22Rv1 (cell line): Measurements from ENCODE around the gene PFDN6.

Source experiments
- H3K27ac ChIP-seq: fragments of 450-650 bp; 2 replicates; pipeline ENCODE4 v1.5.1; 2017
- ZFX ChIP-seq: fragments of 450-650 bp; IDR thresholded peaks from 2 replicates; pipeline ENCODE4 v1.6.1; 2017; ENCODE audit warnings: antibody characterized with exemption, borderline replicate concordance
- TF ChIP-seq, protein P1 (sequence below): fragments of 450-650 bp; IDR thresholded peaks from 2 replicates; pipeline ENCODE4 v1.5.1; 2017; ENCODE audit warnings: mild to moderate bottlenecking

The PFDN6 gene

DNA sequence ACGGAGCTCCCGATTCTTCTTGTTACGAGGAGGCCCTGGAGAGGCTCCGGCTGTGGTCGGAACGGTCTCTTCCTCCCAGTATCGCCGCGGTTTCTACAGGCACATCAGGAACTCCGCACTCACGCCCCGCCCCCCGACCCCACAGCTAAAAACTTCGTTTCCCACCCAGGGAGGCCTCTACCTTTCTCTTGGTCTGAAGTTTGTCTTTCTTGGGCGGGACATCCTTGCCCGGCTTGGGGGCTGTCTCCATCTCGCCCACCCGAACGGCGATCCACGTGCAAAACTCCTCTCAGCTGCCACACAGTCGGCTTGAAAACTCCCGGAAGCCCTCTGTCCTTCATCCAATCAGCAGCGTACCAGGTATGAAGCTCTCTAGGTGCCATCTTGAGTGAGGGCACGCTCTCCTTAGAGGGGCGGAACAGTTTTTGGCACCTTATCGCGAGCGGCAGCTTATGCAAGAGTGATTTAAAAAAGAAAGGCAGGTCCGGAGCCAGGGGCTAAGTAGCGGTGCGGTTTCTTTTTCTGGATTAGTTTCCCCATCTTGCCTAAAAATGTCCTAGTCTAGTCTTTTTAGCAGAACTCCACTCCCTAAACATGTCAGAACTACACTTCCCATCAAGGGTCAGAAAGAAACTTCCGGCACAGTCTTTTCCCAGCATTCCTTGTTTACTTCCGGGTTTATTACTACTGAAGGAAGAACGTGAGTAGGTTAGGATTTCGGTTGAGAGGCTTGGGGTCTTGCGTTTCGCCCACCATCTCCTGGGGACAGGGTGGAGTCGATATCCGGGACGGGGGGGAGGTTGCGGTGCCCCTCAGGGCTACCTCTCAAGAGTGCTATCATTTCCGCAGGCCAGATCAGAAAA is at the start of gene PFDN6, which contains the start of gene WDR46:
Gene PFDN6, plus strand, starts transcription at position 681 of the 863 bp plus-strand sequence. CDS start 256 bp downstream, outside the sequence.
Gene WDR46, minus strand, starts transcription at position 319 of the 863 bp plus-strand sequence. Its CDS starts 69 bp downstream, at position 250.
- TF ChIP-seq ZFX: no peak
- TF ChIP-seq, protein P1, sequence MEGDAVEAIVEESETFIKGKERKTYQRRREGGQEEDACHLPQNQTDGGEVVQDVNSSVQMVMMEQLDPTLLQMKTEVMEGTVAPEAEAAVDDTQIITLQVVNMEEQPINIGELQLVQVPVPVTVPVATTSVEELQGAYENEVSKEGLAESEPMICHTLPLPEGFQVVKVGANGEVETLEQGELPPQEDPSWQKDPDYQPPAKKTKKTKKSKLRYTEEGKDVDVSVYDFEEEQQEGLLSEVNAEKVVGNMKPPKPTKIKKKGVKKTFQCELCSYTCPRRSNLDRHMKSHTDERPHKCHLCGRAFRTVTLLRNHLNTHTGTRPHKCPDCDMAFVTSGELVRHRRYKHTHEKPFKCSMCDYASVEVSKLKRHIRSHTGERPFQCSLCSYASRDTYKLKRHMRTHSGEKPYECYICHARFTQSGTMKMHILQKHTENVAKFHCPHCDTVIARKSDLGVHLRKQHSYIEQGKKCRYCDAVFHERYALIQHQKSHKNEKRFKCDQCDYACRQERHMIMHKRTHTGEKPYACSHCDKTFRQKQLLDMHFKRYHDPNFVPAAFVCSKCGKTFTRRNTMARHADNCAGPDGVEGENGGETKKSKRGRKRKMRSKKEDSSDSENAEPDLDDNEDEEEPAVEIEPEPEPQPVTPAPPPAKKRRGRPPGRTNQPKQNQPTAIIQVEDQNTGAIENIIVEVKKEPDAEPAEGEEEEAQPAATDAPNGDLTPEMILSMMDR: no peak
- H3K27ac ChIP-seq: peak within 1 kb of the TSS; percentile 70

DNA sequence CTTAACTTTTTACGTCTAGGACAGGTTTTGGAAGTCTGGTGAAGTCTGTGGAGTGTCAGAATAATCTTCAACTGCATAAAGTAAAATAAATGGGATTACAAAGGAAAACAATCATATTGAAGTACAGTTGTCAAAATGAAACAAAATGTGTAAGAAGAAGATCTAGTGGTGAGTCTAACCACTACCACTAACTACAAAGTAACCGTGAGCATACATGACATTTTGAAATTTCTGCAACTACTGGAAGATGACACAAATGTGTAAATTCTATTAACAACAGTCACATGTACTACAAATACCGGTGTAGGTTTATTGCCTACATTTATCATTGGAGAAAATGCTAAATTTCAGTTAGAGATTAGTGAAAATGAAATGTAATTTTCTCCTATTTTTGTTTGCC is 47.4 kb upstream of the PFDN6 start:
- no peak for TF ChIP-seq ZFX
- TF ChIP-seq, protein P1: no peak
- H3K27ac ChIP-seq: no peak overlapping the region

DNA sequence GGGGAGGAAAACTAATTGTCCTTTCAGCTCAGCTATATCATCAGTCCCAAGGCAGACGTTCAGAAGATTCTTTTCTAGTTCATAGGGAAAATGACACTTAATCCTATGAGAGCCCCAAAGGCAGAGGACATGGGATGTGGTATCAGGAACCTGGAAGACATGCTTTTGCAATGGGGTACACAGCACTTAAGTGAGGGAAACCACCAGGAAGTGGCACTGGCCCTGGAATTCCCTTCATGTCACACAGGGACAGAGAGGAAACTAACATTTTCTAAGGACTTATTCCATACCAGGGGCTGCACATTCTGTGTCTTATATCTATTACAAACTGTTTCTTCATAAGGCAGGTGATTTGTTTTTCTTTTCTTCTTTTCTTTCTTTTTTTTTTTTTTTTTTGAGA is 45.9 kb upstream of the PFDN6 start:
- no peak for TF ChIP-seq ZFX
- TF ChIP-seq, protein P1: no peak
- no peak overlapping the region for H3K27ac ChIP-seq

DNA sequence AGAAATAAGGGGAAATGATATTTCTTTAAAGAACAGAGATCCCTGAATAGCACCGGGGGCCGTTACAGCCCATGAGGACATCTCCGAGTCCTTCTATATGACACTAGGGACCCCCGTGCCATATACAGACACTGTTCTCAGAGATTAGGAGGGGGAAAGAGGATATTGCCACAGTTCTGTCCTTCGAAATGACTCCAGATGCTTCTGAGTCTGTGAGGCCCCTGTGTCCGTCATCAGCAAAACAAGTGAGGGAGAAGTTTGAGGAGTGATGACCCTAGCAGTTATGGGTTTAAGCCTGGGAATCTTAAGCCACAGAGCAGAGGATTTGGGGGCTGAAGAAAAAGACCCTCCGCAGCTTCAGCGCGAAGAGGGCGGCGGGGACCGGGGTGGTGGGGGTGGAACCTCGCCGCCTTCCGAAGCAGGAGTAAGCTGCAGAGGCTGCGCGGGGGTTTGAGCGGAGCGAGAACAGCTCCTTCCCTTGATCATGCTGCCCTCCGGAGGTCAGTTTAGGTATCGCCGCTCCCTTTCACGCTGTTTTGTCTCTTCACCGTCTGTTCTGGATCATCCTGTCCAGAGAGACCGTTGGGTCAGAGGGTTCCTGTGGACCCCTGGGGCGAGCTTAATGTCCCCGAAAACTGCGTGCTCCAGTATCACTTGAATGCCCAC is 41.3 kb upstream of the PFDN6 start:
- TF ChIP-seq ZFX: no peak
- TF ChIP-seq, protein P1: peak; percentile 87
- peak overlapping the region; percentile 94 for H3K27ac ChIP-seq

DNA sequence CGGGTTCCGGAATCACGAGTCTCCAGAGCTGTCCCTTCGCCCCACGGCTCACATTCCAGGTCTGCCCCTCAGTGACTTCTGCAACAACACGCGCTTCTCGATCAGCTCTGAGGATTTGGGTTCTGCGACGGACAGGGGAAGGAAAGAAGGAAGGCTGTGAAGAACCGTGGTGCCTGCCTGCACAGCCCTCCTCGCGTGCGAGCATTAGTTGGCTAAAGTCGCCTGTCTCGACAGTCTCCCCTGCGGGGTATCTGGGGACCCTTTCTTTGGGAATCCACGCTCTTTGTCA is 40.8 kb upstream of the PFDN6 start:
- H3K27ac ChIP-seq: peak overlapping the region; percentile 94
- TF ChIP-seq ZFX: no peak
- TF ChIP-seq, protein P1: peak; percentile 55

DNA sequence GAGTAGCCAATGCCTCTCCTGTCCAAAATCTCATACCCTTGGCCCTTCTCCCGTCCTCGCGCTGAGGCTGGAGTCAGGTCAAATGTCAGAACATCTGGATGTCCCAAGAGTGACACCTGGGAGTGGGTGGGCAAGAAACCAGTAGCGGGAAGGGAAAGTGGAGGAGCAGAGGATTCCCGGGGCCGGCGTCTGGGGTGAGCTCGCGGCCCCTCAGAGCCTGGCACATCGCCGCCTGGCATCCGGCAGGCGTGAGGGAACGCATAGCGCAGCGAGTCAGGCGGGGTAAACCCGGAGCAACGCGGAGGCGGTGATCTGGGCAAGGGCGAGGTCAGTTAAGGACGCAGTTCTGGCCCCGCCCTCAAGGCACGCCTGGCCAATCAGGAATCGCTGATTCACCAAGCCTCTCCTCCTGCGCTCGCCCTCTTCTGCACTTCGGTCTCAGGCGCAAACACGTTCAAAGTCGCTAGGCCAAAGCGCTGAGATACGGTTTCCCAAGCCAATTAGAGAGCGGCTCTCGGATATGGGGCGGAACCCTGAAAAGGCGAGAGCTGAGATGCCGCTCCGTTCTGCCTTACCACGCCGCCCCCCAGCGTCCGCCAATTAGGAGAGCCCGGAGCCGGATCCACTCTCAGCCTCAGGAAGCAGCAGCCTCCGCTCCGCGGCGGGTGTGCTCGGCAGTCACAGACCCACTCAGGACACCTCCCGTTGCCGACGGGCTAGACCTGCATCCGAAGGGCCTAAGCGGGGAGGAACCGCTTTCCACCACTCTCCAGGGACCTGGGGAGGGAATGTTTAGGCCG is 40.3 kb upstream of the PFDN6 start:
- peak overlapping the region; percentile 94 for H3K27ac ChIP-seq

More for the DNA sequence above, 40.3 kb upstream of the PFDN6 start:
- no peak for TF ChIP-seq ZFX
- TF ChIP-seq, protein P1: no peak
